ENCODE measurements around the gene RPAIN.

RPAIN gene

DNA sequence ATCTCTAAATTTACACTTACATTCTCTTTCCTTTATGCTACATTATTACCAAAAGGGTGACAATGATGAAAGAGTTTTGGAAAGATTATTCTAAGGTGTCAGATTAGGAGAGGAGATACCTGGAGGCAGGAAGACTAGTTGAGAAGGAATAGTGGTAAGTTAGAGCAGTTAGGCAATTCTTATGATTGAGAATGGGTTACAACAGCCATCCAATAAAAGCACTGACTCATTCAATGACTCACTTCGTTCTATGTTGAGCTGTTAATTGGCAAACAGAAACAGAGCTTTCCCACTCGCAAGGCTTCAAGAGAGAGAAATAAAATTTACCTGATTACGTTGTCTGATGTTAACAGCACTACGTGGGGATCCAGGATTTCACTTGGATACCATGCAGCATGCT, 6.3 kb upstream of the RPAIN start:
- DNase-seq (ENCODE audit: low read depth), result peak; percentile 94
- TF ChIP-seq, protein P1, sequence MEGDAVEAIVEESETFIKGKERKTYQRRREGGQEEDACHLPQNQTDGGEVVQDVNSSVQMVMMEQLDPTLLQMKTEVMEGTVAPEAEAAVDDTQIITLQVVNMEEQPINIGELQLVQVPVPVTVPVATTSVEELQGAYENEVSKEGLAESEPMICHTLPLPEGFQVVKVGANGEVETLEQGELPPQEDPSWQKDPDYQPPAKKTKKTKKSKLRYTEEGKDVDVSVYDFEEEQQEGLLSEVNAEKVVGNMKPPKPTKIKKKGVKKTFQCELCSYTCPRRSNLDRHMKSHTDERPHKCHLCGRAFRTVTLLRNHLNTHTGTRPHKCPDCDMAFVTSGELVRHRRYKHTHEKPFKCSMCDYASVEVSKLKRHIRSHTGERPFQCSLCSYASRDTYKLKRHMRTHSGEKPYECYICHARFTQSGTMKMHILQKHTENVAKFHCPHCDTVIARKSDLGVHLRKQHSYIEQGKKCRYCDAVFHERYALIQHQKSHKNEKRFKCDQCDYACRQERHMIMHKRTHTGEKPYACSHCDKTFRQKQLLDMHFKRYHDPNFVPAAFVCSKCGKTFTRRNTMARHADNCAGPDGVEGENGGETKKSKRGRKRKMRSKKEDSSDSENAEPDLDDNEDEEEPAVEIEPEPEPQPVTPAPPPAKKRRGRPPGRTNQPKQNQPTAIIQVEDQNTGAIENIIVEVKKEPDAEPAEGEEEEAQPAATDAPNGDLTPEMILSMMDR (IDR thresholded peaks at IDR 0.05; ENCODE audit: insufficient read depth, low read depth, low read length, missing control alignments), result no peak
- no peak overlapping the region for H3K4me3 ChIP-seq (ENCODE audit: low read length)

DNA sequence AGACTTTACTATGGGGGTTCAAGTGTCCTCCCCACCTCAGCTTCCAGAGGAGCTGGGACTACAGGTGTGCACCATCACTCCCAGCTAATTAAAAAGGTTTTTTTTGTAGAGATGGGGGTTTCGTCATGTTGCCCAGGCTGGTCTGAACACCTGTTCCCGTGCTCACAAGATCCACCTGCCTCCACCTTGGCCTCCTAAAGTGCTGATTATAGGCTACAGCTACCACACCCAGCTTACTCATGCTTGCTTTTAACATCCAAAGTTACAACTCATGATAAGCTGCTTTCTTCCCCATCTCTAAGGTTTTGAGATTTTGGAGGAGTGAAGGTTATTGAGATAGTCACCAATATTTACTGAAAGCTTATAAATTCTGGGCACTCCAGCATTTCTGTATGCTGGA, 3.1 kb upstream of the RPAIN start:
- TF ChIP-seq, protein P1 (IDR thresholded peaks at IDR 0.05; ENCODE audit: insufficient read depth, low read depth, low read length, missing control alignments), result no peak
- peak; percentile 72 for DNase-seq (ENCODE audit: low read depth)
- no peak overlapping the region for H3K4me3 ChIP-seq (ENCODE audit: low read length)

DNA sequence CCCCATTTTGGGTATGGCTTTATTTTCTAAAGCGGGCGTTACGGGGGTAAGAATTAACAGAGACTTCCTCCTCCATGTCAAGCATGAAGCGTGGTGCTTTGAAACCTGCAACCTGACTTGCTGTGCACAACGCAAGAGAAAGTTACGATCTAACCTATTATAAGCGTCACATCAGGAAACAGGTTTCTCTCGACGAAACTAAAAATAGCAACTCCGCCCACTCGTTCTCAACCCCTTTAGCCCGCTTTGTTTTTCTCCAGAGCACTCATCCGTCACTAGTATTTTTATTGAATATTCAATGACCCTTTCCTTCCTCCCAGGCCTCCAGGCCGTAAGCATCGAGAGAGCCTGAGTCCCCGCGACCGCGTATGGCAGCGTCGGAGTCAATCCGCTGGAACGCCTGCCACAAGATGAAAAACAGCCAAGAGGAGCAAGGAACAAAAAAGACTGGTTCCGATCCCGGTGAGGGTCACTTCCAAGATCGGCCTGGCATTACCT, 1.1 kb upstream of the RPAIN start:
- TF ChIP-seq, protein P1 (IDR thresholded peaks at IDR 0.05; ENCODE audit: insufficient read depth, low read depth, low read length, missing control alignments), result no peak
- peak overlapping the region; percentile 91 for H3K4me3 ChIP-seq (ENCODE audit: low read length)
- peak; percentile 84 for DNase-seq (ENCODE audit: low read depth)

DNA sequence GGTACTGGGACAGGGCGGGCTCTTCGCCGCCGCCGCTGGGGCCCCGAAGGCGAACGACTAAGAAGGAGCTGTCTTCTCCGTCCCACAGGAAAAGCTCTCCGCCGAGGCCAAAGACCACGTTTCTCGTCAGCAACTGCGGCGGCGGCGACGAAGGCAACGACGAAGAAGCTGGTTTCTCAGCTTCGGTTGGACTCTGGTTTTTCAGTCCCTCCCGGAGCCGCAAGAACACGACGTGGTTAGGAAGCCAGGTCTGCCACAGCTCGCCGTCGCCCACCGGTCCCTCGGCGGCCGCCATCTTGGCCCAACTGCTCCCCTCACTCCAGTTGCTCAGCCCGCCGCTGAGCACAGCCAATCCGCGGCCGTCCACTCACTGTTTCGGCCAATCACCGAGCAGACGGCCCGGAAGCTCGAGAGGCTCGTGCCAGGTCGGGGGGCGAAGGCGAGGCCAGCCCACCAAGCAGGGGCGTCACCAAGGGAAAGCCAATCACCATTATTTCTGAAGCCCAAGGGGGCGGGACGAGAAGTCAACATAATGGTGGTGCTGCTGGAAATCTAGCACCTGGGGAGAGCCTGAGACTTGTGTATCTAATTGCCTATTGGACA, 525 bp upstream of the RPAIN start, which contains the start of gene NUP88:
NUP88 (minus strand) TSS at position 307 of the 603 bp plus-strand sequence; CDS start at position 295, 12 bp downstream.
- DNase-seq (ENCODE audit: low read depth), result peak; percentile 93
- TF ChIP-seq, protein P1 (IDR thresholded peaks at IDR 0.05; ENCODE audit: insufficient read depth, low read depth, low read length, missing control alignments), result no peak
- peak within 1 kb of the TSS; percentile 91 for H3K4me3 ChIP-seq (ENCODE audit: low read length)

DNA sequence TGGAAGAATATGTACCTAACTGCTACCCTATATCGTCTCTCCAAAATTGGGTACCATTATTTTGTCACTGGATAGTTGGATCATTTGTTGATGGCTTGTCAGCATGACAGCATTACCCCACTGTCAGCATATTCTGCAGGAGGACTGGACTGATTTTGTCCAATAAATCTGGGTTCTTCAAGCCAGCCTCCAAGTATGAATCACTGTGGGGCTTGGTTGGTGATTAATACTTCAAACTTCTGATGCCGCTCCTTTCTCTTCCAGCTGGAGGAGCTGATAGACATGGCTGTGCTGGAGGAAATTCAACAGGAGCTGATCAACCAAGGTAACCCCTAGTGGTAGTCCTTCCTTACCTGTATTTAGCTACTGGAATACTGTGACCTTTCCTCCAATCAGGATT, 2.5 kb downstream of the RPAIN start:
- TF ChIP-seq, protein P1 (IDR thresholded peaks at IDR 0.05; ENCODE audit: insufficient read depth, low read depth, low read length, missing control alignments), result peak; percentile 38
- peak; percentile 92 for DNase-seq (ENCODE audit: low read depth)
- no peak overlapping the region for H3K4me3 ChIP-seq (ENCODE audit: low read length)

DNA sequence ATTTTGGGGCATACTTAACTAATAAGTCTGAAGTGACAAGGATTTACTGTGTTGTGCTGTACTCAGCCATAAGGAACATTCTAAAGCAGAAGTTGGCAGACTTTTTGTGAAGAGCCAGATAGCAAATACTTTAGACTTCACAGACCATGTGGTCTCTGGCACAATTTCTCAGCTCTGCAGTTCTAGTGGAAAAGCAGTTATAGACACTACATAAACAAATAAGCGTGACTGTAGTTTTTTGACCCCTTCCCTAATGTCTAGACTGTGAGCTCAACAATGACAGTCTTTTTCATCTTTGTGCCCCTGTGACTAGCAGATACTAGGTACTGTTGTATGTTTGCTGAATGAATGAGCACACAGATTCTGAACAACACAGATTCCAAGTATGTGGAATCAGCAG, 4.9 kb downstream of the RPAIN start:
- no peak overlapping the region for H3K4me3 ChIP-seq (ENCODE audit: low read length)
- TF ChIP-seq, protein P1 (IDR thresholded peaks at IDR 0.05; ENCODE audit: insufficient read depth, low read depth, low read length, missing control alignments), result no peak
- no peak for DNase-seq (ENCODE audit: low read depth)

DNA sequence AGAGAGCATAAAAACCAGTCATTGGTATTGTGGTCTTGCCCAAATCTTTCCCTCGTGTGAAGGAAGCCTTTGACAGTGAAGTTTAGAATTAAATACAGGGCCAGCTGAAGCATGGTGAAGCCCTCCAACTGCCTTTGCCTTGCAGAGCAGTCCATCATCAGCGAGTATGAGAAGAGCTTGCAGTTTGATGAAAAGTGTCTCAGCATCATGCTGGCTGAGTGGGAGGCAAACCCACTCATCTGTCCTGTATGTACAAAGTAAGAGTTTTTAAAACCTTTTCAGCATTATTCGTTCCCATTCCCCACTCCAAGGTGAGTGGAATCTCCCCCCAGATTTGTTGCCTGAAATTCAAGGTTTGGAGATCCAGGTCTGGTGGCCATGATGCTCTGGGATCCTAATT, 5.8 kb downstream of the RPAIN start:
- no peak overlapping the region for H3K4me3 ChIP-seq (ENCODE audit: low read length)
- TF ChIP-seq, protein P1 (IDR thresholded peaks at IDR 0.05; ENCODE audit: insufficient read depth, low read depth, low read length, missing control alignments), result no peak

More for the DNA sequence above, 5.8 kb downstream of the RPAIN start:
- no peak for DNase-seq (ENCODE audit: low read depth)

All from epithelial cell of esophagus (primary cell).